HepG2 (cell line): ENCODE results near the gene MSI2. TPM values are rescaled to one million over a fixed set of nuclear protein-coding genes. Genes with fewer than 3 reads are reported as not detected.

Source experiments
- ATAC-seq: fragments of 200-7000 bp; cut with Tn5 transposase; 3 replicates; pipeline ENCODE4 v1.9.1; 2020; ENCODE audit warnings: mild to moderate bottlenecking, moderate library complexity
- BruUV-seq: library from RNA; stranded (reverse); fragments of 400-500 nt; replicated peaks from 2 replicates; lab custom pipeline; 2021; lab: Mats Ljungman, UMichigan
- CTCF ChIA-PET: fragments of 300-600 bp; formaldehyde crosslinking; extraction: SDS; loops from one replicate; lab custom pipeline; 2021; ENCODE audit warnings: low total read pairs, inconsistent platforms, low intra/inter-chr PET ratio; lab: Yijun Ruan, JAX
- POLR2A ChIA-PET: fragments of 350-600 bp; sonication (Branson Sonifier 250); formaldehyde crosslinking; loops from one replicate; lab custom pipeline; 2020; ENCODE audit warnings: antibody characterized with exemption, inconsistent platforms; lab: Yijun Ruan, JAX
- DNase-seq: peaks from one replicate; pipeline ENCODE4 v3.0.0-alpha.2; 2015; ENCODE audit warnings: low spot score
- FAIRE-seq: peaks from 3 replicates; lab custom pipeline; 2011; peaks lifted over from hg19 to GRCh38; lab: Jason Lieb, UNC
- H2AFZ ChIP-seq: one replicate; pipeline ENCODE4 v1.6.1; 2011; ENCODE audit warnings: low read length, inconsistent platforms
- H3K27ac ChIP-seq: fragments of 300-600 bp; 3 replicates; pipeline ENCODE4 v1.8.0; 2011; ENCODE audit warnings: mixed run types, mild to moderate bottlenecking, mixed read lengths, low read length, inconsistent platforms; ENCODE audit not compliant: insufficient read depth; ENCODE audit errors: extremely low read length
- H3K27me3 ChIP-seq, 2 experiments: fragments of 200-600 bp in 1 of 2; 2 replicates in 1 of 2; 3 replicates in 1 of 2; pipeline versions ENCODE4 v1.6.0 to v1.8.0; 2011; ENCODE audit warnings: low read length in 2 of 2, mild to moderate bottlenecking in 2 of 2, moderate library complexity in 2 of 2, inconsistent platforms in 1 of 2; ENCODE audit not compliant: insufficient read depth in 2 of 2, control insufficient read depth in 1 of 2
- H3K36me3 ChIP-seq, 2 experiments: fragments of 200-600 bp in 1 of 2; replicated peaks in 1 of 2; 2 replicates in 1 of 2; 3 replicates in 1 of 2; pipeline versions ENCODE4 v1.5.1 to v1.8.0; 2011; ENCODE audit warnings: low read length in 2 of 2, inconsistent platforms in 1 of 2; ENCODE audit not compliant: insufficient read depth in 2 of 2, control insufficient read depth in 1 of 2
- H3K4me1 ChIP-seq: 2 replicates; pipeline ENCODE4 v1.5.1; 2012; ENCODE audit warnings: low read length, inconsistent platforms; ENCODE audit not compliant: insufficient read depth
- H3K4me2 ChIP-seq: 2 replicates; pipeline ENCODE4 v1.6.0; 2011; ENCODE audit warnings: low read depth, low read length, inconsistent platforms
- H3K4me3 ChIP-seq, 3 experiments: fragments of 200-600 bp in 1 of 3; sonication (generic), shearing (Covaris generic) in 1 of 3; replicated peaks in 1 of 3; 2 replicates each; pipeline ENCODE4 v1.5.1; 2011 to 2016; ENCODE audit warnings: low read length in 3 of 3, inconsistent platforms in 2 of 3, low read depth in 2 of 3, mild to moderate bottlenecking in 2 of 3, control low read depth in 1 of 3, mixed read lengths in 1 of 3; ENCODE audit not compliant: insufficient read depth in 1 of 3
- H3K79me2 ChIP-seq: one replicate; pipeline ENCODE4 v1.6.1; 2011; ENCODE audit warnings: low read length, inconsistent platforms; ENCODE audit not compliant: insufficient read depth
- H3K9ac ChIP-seq: 2 replicates; pipeline ENCODE4 v1.6.0; 2011; ENCODE audit warnings: mild to moderate bottlenecking, low read depth, low read length, inconsistent platforms; ENCODE audit not compliant: insufficient read depth
- H3K9me3 ChIP-seq: 2 replicates; pipeline ENCODE4 v1.5.1; 2012; ENCODE audit warnings: mild to moderate bottlenecking, low read length
- H4K20me1 ChIP-seq: 2 replicates; pipeline ENCODE4 v1.6.0; 2011; ENCODE audit warnings: inconsistent platforms, mild to moderate bottlenecking, low read length, moderate library complexity; ENCODE audit not compliant: insufficient read depth
- BORCS8-MEF2B ChIP-seq: sonication (generic); formaldehyde crosslinking; IDR thresholded peaks from 2 replicates; pipeline ENCODE4 v1.8.0; 2022; ENCODE audit warnings: mild to moderate bottlenecking, missing genetic modification reagents
- CC2D1A ChIP-seq: sonication (generic); formaldehyde crosslinking; IDR thresholded peaks from 2 replicates; pipeline ENCODE4 v1.8.1; 2023; ENCODE audit warnings: mild to moderate bottlenecking, missing genetic modification reagents
- HES4 ChIP-seq: sonication (generic); formaldehyde crosslinking; IDR thresholded peaks from 2 replicates; pipeline ENCODE4 v1.9.0; 2021; ENCODE audit warnings: mild to moderate bottlenecking, missing genetic modification reagents, borderline replicate concordance
- PHF8 ChIP-seq: sonication (generic); formaldehyde crosslinking; IDR thresholded peaks from 2 replicates; pipeline ENCODE4 v1.5.0; 2020; ENCODE audit warnings: missing genetic modification reagents
- RBM22 ChIP-seq: fragments of 200-400 bp; formaldehyde crosslinking; optimal IDR thresholded peaks from 2 replicates; pipeline ENCODE3; 2017; ENCODE audit warnings: mild to moderate bottlenecking, low read length, moderate library complexity
- STAG1 ChIP-seq: sonication (generic); formaldehyde crosslinking; IDR thresholded peaks from 2 replicates; pipeline ENCODE4 v1.4.0; 2020; ENCODE audit warnings: missing genetic modification reagents
- ZNF121 ChIP-seq: sonication (generic); formaldehyde crosslinking; IDR thresholded peaks from 2 replicates; pipeline ENCODE4 v1.5.0; 2020; ENCODE audit warnings: mild to moderate bottlenecking, missing genetic modification reagents
- ZNF441 ChIP-seq: sonication (generic); formaldehyde crosslinking; IDR thresholded peaks from 2 replicates; pipeline ENCODE4 v1.7.0; 2021; ENCODE audit warnings: missing genetic modification reagents, borderline replicate concordance
- ZNF616 ChIP-seq: sonication (generic); formaldehyde crosslinking; IDR thresholded peaks from 2 replicates; pipeline ENCODE4 v1.5.0; 2020; ENCODE audit warnings: low read depth, mild to moderate bottlenecking, missing genetic modification reagents
- ZNF687 ChIP-seq: sonication (generic); formaldehyde crosslinking; IDR thresholded peaks from 2 replicates; pipeline ENCODE4 v1.5.1; 2020; ENCODE audit warnings: mild to moderate bottlenecking, missing genetic modification reagents, moderate library complexity
- WGBS: methylation state at CpG from one replicate; pipeline ENCODE4 v1.1.6; 2017; ENCODE audit warnings: low lambda C conversion rate; 5-methylcytosine and 5-hydroxymethylcytosine counted together
- in situ Hi-C: cut with HindIII; loops from 2 replicates; pipeline ENCODE4 v1.10.0; 2017; ENCODE audit warnings: low pct_unique_long_range_greater_than_20kb; ENCODE audit not compliant: extremely low pct_ligation_motif_present
- intact Hi-C: fragments of 100-400 bp; cut with micrococcal nuclease; formaldehyde crosslinking; loops from one replicate; pipeline ENCODE4 v1.10.0; 2022; ENCODE audit not compliant: unreplicated experiment
- polyA plus RNA-seq, 8 experiments: library from polyadenylated mRNA; depleted of rRNA in 3 of 8; stranded (reverse) in 7 of 8; unstranded in 1 of 8; fragments of >200 nt; fragmentation: Illumina TruSeq in 4 of 8; extraction: Trizol in 4 of 8; gene quantifications; 2 replicates each; pipeline versions ENCODE4 v1.2.1 to v1.2.3, GENCODE V29; 2011 to 2016; ENCODE audit warnings: low read depth in 4 of 8, missing spikeins in 1 of 8, mixed read lengths in 1 of 8; ENCODE audit not compliant: insufficient read depth in 1 of 8
- total RNA-seq, 5 experiments: library from RNA; depleted of rRNA; stranded (reverse); fragments of >200 nt; fragmentation: Illumina TruSeq; extraction: Trizol; gene quantifications; 2 replicates each; pipeline ENCODE4 v1.2.3, GENCODE V29; 2016; ENCODE audit warnings: low read depth in 1 of 5

MSI2 gene
- total and polyA plus RNA-seq, 2 of the 13 experiments (the other 11 are each of a cell fraction or from before 2014, with no cell fraction given), result 77.5 to 78.4 TPM

GRCh38 chr17:57582881-57583756 lies 326.8 kb downstream of the MSI2 start:
- Histone ChIP-seq H3K36me3 (peaks cover 6 to 15% of the 10 kb centered on the region in 2 experiments; a peak in 4 of 5 replicates), H4K20me1 (no peaks in the 10 kb centered on the region), H2AFZ (no peak overlapping the region), H3K27me3 (no peaks in the 10 kb centered on the region), H3K4me3 (no peak overlapping the region), H3K9me3 (no peaks in the 10 kb centered on the region), H3K9ac (no peak overlapping the region), H3K4me2 (no peak overlapping the region), H3K27ac (no peak overlapping the region), H3K4me1 (peaks cover 77% of the 10 kb centered on the region), H3K79me2 (peaks cover 7% of the 10 kb centered on the region)
- FAIRE-seq, result no peak
- ChIA-PET CTCF (no interaction called here), POLR2A (interaction anchor here (1.1 kb wide), 2 partner anchors 22 to 26 kb away, joined by 3 to 5 read pairs; no protein-coding TSS in a partner anchor)
- DNase-seq, result no peak
- 95% methylated on average over 6 of the region's 6 CpGs for WGBS
- no peak for ATAC-seq
- intact Hi-C loops, result loop anchor here (5.0 kb wide), 1 partner anchor 126 kb away; no protein-coding TSS in a partner anchor
- peak; percentile 62 for TF ChIP-seq ZNF121 (CRISPR knock-in tag)
- no peak for TF ChIP-seq CC2D1A (CRISPR knock-in tag)
- in situ Hi-C loops, result no loop called here
- BruUV-seq, result no TSS peak

- FAIRE-seq (no peak), DNase-seq (no peak), ATAC-seq (no peak)
- intact Hi-C loops (loop anchor here (5.0 kb wide), 1 partner anchor 127 kb away; no protein-coding TSS in a partner anchor), in situ Hi-C loops (no loop called here)
- peaks cover 67% of the 10 kb centered on the region for H3K4me1 ChIP-seq
- no peak overlapping the region for H2AFZ ChIP-seq
- H3K9ac ChIP-seq, result no peak overlapping the region
- no peak overlapping the region for H3K27ac ChIP-seq
- no peak overlapping the region for H3K4me2 ChIP-seq
- TF ChIP-seq ZNF441 (CRISPR knock-in tag) (no peak), STAG1 (peak; percentile 44), HES4 (CRISPR knock-in tag) (0 out of 2 replicates have a peak, but pooled peaks have one; percentile 37), BORCS8-MEF2B (CRISPR knock-in tag) (no peak), ZNF616 (no peak), ZNF687 (CRISPR knock-in tag) (peak; percentile 7; the same call in 1 of the 2 replicates), RBM22 (peak; percentile 37), PHF8 (CRISPR knock-in tag) (no peak)
- peaks cover 7% of the 10 kb centered on the region for H3K79me2 ChIP-seq
- no TSS peak for BruUV-seq
- no peak overlapping the region for H3K4me3 ChIP-seq
- H4K20me1 ChIP-seq, result no peaks in the 10 kb centered on the region
- peaks cover 9 to 15% of the 10 kb centered on the region in 2 experiments; a peak in 4 of 5 replicates for H3K36me3 ChIP-seq
- no peaks in the 10 kb centered on the region for H3K9me3 ChIP-seq
- WGBS, result 97% methylated on average over 9 of the region's 9 CpGs
- H3K27me3 ChIP-seq, result no peaks in the 10 kb centered on the region
- POLR2A ChIA-PET, result interaction anchor here (1.1 kb wide), 1 partner anchor 25 kb away, joined by 3 read pairs; no protein-coding TSS in a partner anchor
- CTCF ChIA-PET, result no interaction called here
These were observed 327.8 kb downstream of the MSI2 start for GRCh38 chr17:57584050-57584551.
